ENCODE measurements around the gene DNM1. TPM values are rescaled to one million over a fixed set of nuclear protein-coding genes. Genes with fewer than 3 reads are reported as not detected.

DNM1 gene
- total and polyA plus RNA-seq, 12 donors, result 2.1 to 13.7 (median 3.9) TPM

DNA sequence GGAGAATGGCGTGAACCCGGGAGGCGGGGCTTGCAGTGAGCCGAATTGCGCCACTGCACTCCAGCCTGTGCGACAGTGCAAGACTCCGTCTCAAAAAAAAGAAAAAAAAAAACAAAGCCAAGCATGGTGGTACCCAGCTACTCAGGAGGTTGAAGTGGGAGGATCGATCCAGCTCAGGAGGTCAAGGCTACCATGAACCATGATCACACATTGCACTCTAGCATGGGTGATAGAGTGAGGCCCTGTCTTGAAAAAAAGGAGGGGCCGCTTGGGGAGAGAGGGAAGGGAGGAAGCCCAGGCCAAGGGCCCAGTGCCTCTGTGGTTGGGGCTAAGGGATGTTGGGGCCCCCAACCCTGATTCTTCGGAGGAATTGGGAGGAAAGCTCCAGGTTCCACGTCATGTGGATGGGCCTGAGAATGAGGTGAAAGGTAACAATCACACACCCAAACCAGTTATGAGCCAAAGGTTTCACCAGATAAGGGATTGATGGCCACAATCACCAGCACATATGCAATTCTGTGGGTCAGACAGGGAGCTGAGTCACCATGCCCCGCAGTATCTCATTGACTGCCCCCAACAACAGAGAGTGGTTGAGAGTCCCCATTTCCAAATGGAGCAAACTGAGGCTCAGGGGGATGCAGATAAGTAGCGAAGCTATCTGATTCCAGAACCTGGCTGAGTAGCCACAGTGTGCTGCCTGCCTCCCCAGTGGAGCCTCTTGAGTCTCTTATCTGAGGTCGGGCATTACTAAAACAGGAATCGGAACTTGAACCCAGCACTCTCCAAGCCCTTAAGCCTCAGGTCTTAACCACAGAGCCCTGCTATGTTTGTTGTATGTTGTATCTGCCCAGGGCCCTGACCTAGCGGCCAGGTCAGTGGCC is 93.4 kb downstream of the DNM1 start:
- H3K4me3 ChIP-seq, result no peak overlapping the region
- intact Hi-C loops (cut with DNase I), result loop anchor here in 3 of 10 donors (5.0 to 10.0 kb wide), 4 partner anchors 46 to 228 kb away; partner anchors contain the start of gene SLC27A4 (in 1 of the 3)
- DNase-seq, result no peak

DNA sequence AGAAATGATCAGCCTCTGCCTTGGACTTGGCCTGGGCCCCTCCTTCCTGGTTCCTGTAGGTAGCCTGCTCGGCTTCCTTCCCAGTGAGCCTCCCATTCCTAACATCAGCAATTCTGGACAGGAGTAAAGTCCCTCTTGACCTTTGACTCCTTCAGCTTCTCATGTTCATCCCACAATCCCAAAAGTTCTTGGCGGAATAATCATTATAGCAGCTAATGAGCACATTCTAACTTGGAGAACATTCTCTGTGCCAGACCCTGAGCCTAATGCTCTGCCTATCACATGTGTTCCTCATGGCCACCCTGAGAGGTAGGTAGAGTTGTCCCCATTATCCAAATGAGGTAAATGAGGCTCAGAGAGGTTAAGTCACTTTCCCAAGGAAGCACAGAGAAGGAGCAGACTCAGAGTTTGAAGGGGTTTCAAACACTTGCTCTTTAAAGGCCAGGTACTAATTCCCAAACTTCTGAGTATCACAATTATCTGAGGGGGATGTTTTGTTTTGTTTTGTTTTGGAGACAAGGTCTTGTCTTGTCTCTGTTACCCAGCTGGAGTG is 94.1 kb downstream of the DNM1 start:
- WGBS, 2 donors, result 88% methylated on average over 2 of the region's 2 CpGs
- Histone ChIP-seq H3K27me3 (no peaks in the 10 kb centered on the region), H3K9me3 (no peaks in the 10 kb centered on the region), H3K4me3 (no peak overlapping the region), H3K27ac (no peak overlapping the region), H3K4me1 (peaks cover 0 to 4% (median 0%) of the 10 kb centered on the region in 9 donors), H3K36me3 (peaks cover 0 to 18% (median 0%) of the 10 kb centered on the region in 9 donors)
- no peak for ATAC-seq
- TF ChIP-seq, protein P1, sequence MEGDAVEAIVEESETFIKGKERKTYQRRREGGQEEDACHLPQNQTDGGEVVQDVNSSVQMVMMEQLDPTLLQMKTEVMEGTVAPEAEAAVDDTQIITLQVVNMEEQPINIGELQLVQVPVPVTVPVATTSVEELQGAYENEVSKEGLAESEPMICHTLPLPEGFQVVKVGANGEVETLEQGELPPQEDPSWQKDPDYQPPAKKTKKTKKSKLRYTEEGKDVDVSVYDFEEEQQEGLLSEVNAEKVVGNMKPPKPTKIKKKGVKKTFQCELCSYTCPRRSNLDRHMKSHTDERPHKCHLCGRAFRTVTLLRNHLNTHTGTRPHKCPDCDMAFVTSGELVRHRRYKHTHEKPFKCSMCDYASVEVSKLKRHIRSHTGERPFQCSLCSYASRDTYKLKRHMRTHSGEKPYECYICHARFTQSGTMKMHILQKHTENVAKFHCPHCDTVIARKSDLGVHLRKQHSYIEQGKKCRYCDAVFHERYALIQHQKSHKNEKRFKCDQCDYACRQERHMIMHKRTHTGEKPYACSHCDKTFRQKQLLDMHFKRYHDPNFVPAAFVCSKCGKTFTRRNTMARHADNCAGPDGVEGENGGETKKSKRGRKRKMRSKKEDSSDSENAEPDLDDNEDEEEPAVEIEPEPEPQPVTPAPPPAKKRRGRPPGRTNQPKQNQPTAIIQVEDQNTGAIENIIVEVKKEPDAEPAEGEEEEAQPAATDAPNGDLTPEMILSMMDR (IDR thresholded peaks at IDR 0.05), result no peak
- intact Hi-C loops (cut with DNase I), result loop anchor here in 3 of 10 donors (5.0 to 10.0 kb wide), 4 partner anchors 45 to 228 kb away; partner anchors contain the start of gene SLC27A4 (in 1 of the 3)
- no peak for DNase-seq

More for the DNA sequence above, 93.4 kb downstream of the DNM1 start:
- no peak for ATAC-seq
- H3K9me3 ChIP-seq, result no peaks in the 10 kb centered on the region
- WGBS, 2 donors, result 90 to 91% methylated on average over 16 of the region's 16 CpGs
- TF ChIP-seq, protein P1 (IDR thresholded peaks at IDR 0.05), result no peak
- H3K27ac ChIP-seq, result no peak overlapping the region
- no peaks in the 10 kb centered on the region for H3K27me3 ChIP-seq
- H3K36me3 ChIP-seq, result peaks cover 0 to 18% (median 0%) of the 10 kb centered on the region in 9 donors
- peaks cover 0 to 4% (median 0%) of the 10 kb centered on the region in 9 donors for H3K4me1 ChIP-seq

DNA sequence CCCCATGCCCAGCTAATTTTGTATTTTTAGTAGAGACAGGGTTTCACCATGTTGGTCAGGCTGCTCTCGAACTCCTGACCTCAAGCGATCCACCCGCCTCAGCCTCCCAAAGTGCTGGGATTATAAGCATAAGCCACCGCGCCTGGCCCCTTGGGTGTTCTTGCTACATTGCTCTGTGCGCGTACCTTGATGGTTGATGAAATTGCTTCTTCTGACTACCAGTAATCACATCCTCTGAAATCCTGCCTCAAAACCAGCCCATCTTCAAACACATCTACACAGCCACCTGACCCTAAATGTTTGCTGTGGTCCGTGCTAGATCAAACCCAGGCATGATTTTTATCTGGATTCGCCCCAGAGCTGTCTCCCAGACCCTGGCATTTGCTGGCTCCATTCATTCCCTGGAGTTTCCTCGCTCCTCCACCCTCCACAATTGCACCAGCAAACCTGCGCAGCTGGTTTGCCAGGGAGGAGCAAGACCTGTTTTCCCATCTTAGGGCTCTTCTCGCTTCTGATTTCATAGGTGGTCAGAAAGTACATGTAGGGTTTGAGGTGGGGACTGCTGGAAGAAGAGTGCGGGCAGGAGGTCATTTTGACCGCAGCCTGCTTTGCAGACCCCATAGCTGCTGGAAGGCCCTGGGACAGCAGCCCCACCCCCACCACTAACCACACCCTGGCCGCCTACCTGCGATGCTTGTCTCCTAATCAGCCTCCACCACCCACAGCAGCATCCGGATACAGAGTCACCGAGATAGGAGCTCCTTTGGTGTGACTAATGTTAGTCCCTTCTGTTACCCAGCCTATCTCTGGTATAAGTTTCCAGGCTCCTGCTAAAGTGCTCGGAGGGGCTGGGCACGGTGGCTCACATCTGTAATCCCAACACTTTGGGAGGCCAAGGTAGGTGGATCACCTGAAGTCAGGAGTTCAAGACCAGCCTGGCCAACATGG is 95.6 kb downstream of the DNM1 start:
- Histone ChIP-seq H3K9me3 (no peaks in the 10 kb centered on the region), H3K4me1 (peaks cover 0 to 4% (median 0%) of the 10 kb centered on the region in 9 donors), H3K4me3 (no peak overlapping the region), H3K27me3 (no peaks in the 10 kb centered on the region), H3K36me3 (peaks cover 0 to 7% (median 0%) of the 10 kb centered on the region in 9 donors), H3K27ac (no peak overlapping the region)
- 89 to 94% methylated on average over 20 of the region's 20 CpGs for WGBS, 2 donors
- TF ChIP-seq, protein P1 (IDR thresholded peaks at IDR 0.05), result no peak
- DNase-seq (no peak), ATAC-seq (no peak)
- intact Hi-C loops (cut with DNase I), result loop anchor here in 3 of 10 donors (5.0 to 10.0 kb wide), 4 partner anchors 43 to 226 kb away; partner anchors contain the start of gene SLC27A4 (in 1 of the 3)

Data from heart right ventricle (tissue), 16 donors.